Measurements from ENCODE around the gene FRMD5.

DNA sequence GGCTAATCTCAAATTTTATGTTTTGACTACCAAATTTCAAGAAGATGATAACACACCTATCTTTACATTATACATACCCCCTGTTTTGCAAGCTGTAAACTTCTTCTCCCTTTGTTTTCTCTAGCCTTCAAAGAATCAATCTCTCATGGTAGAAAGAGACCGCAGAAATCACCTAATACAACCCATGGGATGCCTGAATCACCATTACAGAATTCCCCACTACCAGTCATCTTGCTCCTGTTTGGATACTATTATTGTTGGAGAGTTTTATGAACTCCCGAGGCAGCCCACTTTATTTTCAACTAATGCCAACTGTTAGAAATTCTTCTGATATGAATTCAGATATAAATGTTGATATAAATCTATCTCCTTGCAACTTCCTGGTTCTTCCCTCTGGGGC lies 110.9 kb downstream of the FRMD5 start:
- TF ChIP-seq, protein P1, sequence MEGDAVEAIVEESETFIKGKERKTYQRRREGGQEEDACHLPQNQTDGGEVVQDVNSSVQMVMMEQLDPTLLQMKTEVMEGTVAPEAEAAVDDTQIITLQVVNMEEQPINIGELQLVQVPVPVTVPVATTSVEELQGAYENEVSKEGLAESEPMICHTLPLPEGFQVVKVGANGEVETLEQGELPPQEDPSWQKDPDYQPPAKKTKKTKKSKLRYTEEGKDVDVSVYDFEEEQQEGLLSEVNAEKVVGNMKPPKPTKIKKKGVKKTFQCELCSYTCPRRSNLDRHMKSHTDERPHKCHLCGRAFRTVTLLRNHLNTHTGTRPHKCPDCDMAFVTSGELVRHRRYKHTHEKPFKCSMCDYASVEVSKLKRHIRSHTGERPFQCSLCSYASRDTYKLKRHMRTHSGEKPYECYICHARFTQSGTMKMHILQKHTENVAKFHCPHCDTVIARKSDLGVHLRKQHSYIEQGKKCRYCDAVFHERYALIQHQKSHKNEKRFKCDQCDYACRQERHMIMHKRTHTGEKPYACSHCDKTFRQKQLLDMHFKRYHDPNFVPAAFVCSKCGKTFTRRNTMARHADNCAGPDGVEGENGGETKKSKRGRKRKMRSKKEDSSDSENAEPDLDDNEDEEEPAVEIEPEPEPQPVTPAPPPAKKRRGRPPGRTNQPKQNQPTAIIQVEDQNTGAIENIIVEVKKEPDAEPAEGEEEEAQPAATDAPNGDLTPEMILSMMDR (IDR thresholded peaks at IDR 0.05; ENCODE audit: low read length) = no peak
- TF ChIP-seq EZH2phosphoT487 (IDR thresholded peaks at IDR 0.05; ENCODE audit: low read length) = no peak

Measured in MM.1S (cell line).